DND-41 (cell line): ENCODE results near the gene SKIL.
A peak's percentile ranks its signal among the peaks of the same experiment; 100 is the strongest.

Source experiments
- EZH2 ChIP-seq: IDR thresholded peaks from 3 replicates; pipeline ENCODE4 v1.6.1; 2012; ENCODE audit warnings: borderline replicate concordance, low read depth, mild to moderate bottlenecking, moderate library complexity, low read length, inconsistent platforms; ENCODE audit not compliant: severe bottlenecking
- TF ChIP-seq, protein P1 (sequence below): IDR thresholded peaks from 2 replicates; pipeline ENCODE4 v1.5.1; 2012; ENCODE audit warnings: borderline replicate concordance, low read length, moderate library complexity, mild to moderate bottlenecking; ENCODE audit not compliant: poor library complexity, severe bottlenecking; ENCODE audit errors: extremely low read depth

DNA sequence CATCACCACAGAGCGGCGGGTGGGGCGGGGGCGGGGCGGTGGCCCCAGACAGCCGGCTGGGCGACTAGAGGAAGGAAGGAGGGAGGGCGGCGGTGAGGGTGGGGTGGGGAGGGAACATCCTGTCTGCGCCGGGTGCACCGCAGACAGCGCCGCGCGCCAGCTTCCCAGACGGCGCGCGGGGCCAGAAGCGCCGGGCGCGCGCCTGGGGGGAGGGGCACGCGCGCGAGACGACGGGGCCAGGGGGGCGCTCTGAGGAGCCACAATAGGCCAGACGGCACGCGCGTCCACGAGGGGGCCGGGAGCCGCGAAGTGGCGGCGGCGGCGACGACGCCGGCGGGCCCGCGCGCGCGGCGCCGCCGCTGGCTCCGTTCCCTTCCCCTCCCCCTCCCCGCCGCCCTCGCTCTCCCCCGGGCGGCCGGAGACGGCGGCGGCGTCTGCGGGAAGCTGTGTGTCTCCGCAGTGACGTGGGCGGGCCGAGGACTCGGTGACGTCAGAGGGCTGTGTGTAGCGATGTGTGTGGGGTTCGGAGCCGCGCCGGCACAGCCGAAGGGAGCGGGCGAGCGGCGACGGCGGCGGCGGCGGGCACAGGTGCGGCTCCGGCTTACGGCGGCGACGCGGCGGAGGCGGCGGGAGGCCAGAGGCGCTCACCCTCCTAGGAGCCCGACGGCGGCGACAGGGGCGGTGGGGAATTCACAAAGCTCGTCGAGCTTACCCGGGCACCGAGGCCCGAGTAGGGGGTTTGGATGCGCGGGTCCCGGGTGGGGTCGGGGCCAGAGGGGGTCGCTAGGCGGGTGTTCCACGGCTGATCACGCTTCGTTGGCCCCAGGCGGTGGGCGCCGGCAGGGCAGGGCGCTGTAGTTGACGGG, at the start of gene SKIL:
- TF ChIP-seq, protein P1, sequence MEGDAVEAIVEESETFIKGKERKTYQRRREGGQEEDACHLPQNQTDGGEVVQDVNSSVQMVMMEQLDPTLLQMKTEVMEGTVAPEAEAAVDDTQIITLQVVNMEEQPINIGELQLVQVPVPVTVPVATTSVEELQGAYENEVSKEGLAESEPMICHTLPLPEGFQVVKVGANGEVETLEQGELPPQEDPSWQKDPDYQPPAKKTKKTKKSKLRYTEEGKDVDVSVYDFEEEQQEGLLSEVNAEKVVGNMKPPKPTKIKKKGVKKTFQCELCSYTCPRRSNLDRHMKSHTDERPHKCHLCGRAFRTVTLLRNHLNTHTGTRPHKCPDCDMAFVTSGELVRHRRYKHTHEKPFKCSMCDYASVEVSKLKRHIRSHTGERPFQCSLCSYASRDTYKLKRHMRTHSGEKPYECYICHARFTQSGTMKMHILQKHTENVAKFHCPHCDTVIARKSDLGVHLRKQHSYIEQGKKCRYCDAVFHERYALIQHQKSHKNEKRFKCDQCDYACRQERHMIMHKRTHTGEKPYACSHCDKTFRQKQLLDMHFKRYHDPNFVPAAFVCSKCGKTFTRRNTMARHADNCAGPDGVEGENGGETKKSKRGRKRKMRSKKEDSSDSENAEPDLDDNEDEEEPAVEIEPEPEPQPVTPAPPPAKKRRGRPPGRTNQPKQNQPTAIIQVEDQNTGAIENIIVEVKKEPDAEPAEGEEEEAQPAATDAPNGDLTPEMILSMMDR: peak; percentile 33
- TF ChIP-seq EZH2: no peak
